Ovary (tissue), 9 donors: ENCODE measurements around the gene MXD4. TPM values are rescaled to one million over a fixed set of nuclear protein-coding genes. Genes with fewer than 3 reads are reported as not detected.

Experiments used
- DNase-seq, 5 donors: peaks; one replicate each; pipeline ENCODE4 v3.0.0-alpha.2; 2019 to 2020
- H3K27ac ChIP-seq, 2 donors: fragments of 200-600 bp; one replicate each; pipeline versions ENCODE4 v1.5.1 to v1.8.0; 2019 to 2022
- H3K27me3 ChIP-seq: fragments of 200-600 bp; one replicate; pipeline ENCODE4 v1.8.0; 2022
- H3K36me3 ChIP-seq: fragments of 200-600 bp; sonication (generic); one replicate; pipeline ENCODE4 v1.5.1; 2019
- H3K4me1 ChIP-seq: one replicate; pipeline ENCODE4 v1.8.1; 2013; ENCODE audit warnings: mild to moderate bottlenecking, moderate library complexity; ENCODE audit not compliant: insufficient read depth
- H3K4me3 ChIP-seq: fragments of 200-600 bp; sonication (generic); one replicate; pipeline ENCODE4 v1.5.1; 2017
- H3K9me3 ChIP-seq, 2 donors: fragments of 200-600 bp in 1 of 2; sonication (generic) in 1 of 2; one replicate each; pipeline versions ENCODE4 v1.5.1 to v1.8.1; 2013 to 2019; ENCODE audit warnings: mild to moderate bottlenecking in 1 of 2, moderate library complexity in 1 of 2
- CTCF ChIP-seq, 3 donors: fragments of 450-650 bp in 2 of 3; fragments of 200-600 bp in 1 of 3; IDR thresholded peaks; one replicate each; pipeline versions ENCODE4 v1.5.1 to v1.8.0; 2016 to 2022; ENCODE audit warnings: antibody characterized with exemption in 3 of 3, mild to moderate bottlenecking in 1 of 3
- EP300 ChIP-seq: sonication (generic); formaldehyde crosslinking; IDR thresholded peaks from one replicate; pipeline ENCODE4 v1.6.1; 2017; ENCODE audit warnings: antibody characterized with exemption
- POLR2A ChIP-seq: fragments of 450-650 bp; IDR thresholded peaks from one replicate; pipeline ENCODE4 v1.6.1; 2017; ENCODE audit warnings: antibody characterized with exemption, mild to moderate bottlenecking, moderate library complexity
- WGBS, 3 donors: extraction: QIAGEN DNeasy Blood & Tissue Kit in 1 of 3; methylation state at CpG; one replicate each; pipeline versions ENCODE4 v1.1.5 to v1.1.7; 2013 to 2017; 5-methylcytosine and 5-hydroxymethylcytosine counted together
- intact Hi-C, 4 donors: fragments of 100-400 bp; cut with DNase I; formaldehyde crosslinking; loops; one replicate each; pipeline versions ENCODE4 v1.11.0 to v1.15.1; 2022 to 2023
- polyA plus RNA-seq, 2 donors: library from polyadenylated mRNA; stranded (reverse); fragments of 200-250 nt in 1 of 2; fragments of 350-450 nt in 1 of 2; fragmentation: Illumina TruSeq in 1 of 2; extraction: RNeasy Lipid Tissue Mini Kit (QIAGEN cat#74804) in 1 of 2; gene quantifications; one replicate each; pipeline ENCODE4 v1.2.3, GENCODE V29; 2013 to 2014
- total RNA-seq, 7 donors: library from RNA; depleted of rRNA in 2 of 7; stranded (reverse); fragments of >200 nt in 2 of 7; fragmentation: NEBNext Ultra II Directional in 3 of 7; extraction: Animal tissue kit (Norgen Biotek cat#: 25700) in 3 of 7; gene quantifications; one replicate each; pipeline versions ENCODE4 v1.1.0 to v1.2.4, GENCODE V29; 2016 to 2023
- donor health status: DM: no; HTN: no; CAD: no; lungs with moderate emphysema.
- donor health status: DM: no; HTN: no; CAD: no.
- donor health status: Bipolar disorder and iron deficiency.
- donor health status: DM: yes; HTN: yes; CAD: no.
- donor health status: DM: no; HTN: no; CAD: no.
- donor health status: DM: yes; HTN: yes; CAD: no.

MXD4 gene
- total and polyA plus RNA-seq, 9 donors, result 10.3 to 51.4 (median 35.3) TPM

- WGBS, 3 donors, result 76 to 83% (median 80%) methylated on average over 32 of the region's 32 CpGs
- Histone ChIP-seq H3K4me1 (peaks cover 17% of the 10 kb centered on the region), H3K4me3 (no peak overlapping the region), H3K27ac (peak overlapping the region; percentile 40 to 71), H3K36me3 (no peaks in the 10 kb centered on the region), H3K9me3 (no peaks in the 10 kb centered on the region), H3K27me3 (no peaks in the 10 kb centered on the region)
- DNase-seq, result peak in 3 of 5 donors; percentile 7 to 26 (median 12)
- intact Hi-C loops, result loop anchor here in 2 of 4 donors (5.0 to 10.0 kb wide), 2 partner anchors 162 to 280 kb away; partner anchors contain the start of genes CFAP99 (in 1 of the 2), FAM193A (in 1 of the 2) and ZFYVE28 (in 1 of the 2)
- TF ChIP-seq EP300, result no peak
- no peak for TF ChIP-seq CTCF (IDR thresholded peaks at IDR 0.05)
- TF ChIP-seq POLR2A, result no peak
These were observed 7.0 kb downstream of the MXD4 start for GRCh38 chr4:2254665-2255500.

- Histone ChIP-seq H3K4me3 (no peak overlapping the region), H3K27ac (no peak overlapping the region), H3K36me3 (no peaks in the 10 kb centered on the region), H3K27me3 (no peaks in the 10 kb centered on the region), H3K9me3 (no peaks in the 10 kb centered on the region), H3K4me1 (peaks cover 16% of the 10 kb centered on the region)
- 75 to 82% (median 75%) methylated on average over 32 of the region's 32 CpGs for WGBS, 3 donors
- intact Hi-C loops, result loop anchor here in 1 of 4 donors (10.0 kb wide), 1 partner anchor 281 kb away; the partner anchor contains the start of gene FAM193A
- TF ChIP-seq CTCF (IDR thresholded peaks at IDR 0.05) (no peak), POLR2A (no peak), EP300 (no peak)
- DNase-seq, result peak in 3 of 5 donors; percentile 7 to 38 (median 29)
These were observed 8.5 kb downstream of the MXD4 start for GRCh38 chr4:2253160-2254084.

GRCh38 chr4:2252530-2253091, 9.3 kb downstream of the MXD4 start:
- DNase-seq, result peak in 1 of 5 donors; percentile 6
- Histone ChIP-seq H3K9me3 (no peaks in the 10 kb centered on the region), H3K4me1 (peaks cover 16% of the 10 kb centered on the region), H3K4me3 (no peak overlapping the region), H3K27ac (no peak overlapping the region), H3K27me3 (no peaks in the 10 kb centered on the region), H3K36me3 (no peaks in the 10 kb centered on the region)
- intact Hi-C loops, result loop anchor here in 1 of 4 donors (10.0 kb wide), 1 partner anchor 282 kb away; the partner anchor contains the start of gene FAM193A
- TF ChIP-seq EP300, result no peak
- no peak for TF ChIP-seq CTCF (IDR thresholded peaks at IDR 0.05)
- TF ChIP-seq POLR2A, result no peak
- WGBS, 3 donors, result 84 to 86% (median 86%) methylated on average over 11 to 12 of the region's 12 CpGs
